H1 (cell line): ENCODE data around the gene VIT. TPM values are rescaled to one million over a fixed set of nuclear protein-coding genes. Genes with fewer than 3 reads are reported as not detected.

Experiments
- ATF3 ChIP-seq: IDR thresholded peaks from 2 replicates; pipeline ENCODE4 v1.6.1; 2011; ENCODE audit warnings: low read depth, mild to moderate bottlenecking, low read length; ENCODE audit not compliant: insufficient read depth
- BCL11A ChIP-seq, 2 experiments: IDR thresholded peaks; one replicate each; pipeline ENCODE4 v1.6.1; 2011; ENCODE audit warnings: low read depth in 2 of 2, low read length in 2 of 2, mild to moderate bottlenecking in 2 of 2
- CHD7 ChIP-seq: fragments of 300-600 bp; sonication (generic); IDR thresholded peaks from 2 replicates; pipeline ENCODE4 v1.7.1; 2012; ENCODE audit warnings: low read length, moderate library complexity, mild to moderate bottlenecking, inconsistent platforms; ENCODE audit not compliant: insufficient replicate concordance
- CREB1 ChIP-seq: IDR thresholded peaks from 2 replicates; pipeline ENCODE4 v1.6.1; 2012; ENCODE audit warnings: inconsistent platforms
- EP300 ChIP-seq, 2 experiments: IDR thresholded peaks; 1 replicate in 1 of 2; 2 replicates in 1 of 2; pipeline ENCODE4 v1.6.1; 2011 to 2012; ENCODE audit warnings: low read depth in 2 of 2, low read length in 2 of 2, mild to moderate bottlenecking in 2 of 2, borderline replicate concordance in 1 of 2, inconsistent platforms in 1 of 2, moderate library complexity in 1 of 2
- GTF2F1 ChIP-seq: IDR thresholded peaks from 2 replicates; pipeline ENCODE4 v1.6.1; 2012; ENCODE audit warnings: low read depth, low read length, improper control_type of control experiment, borderline replicate concordance
- POLR2A ChIP-seq, 2 experiments: IDR thresholded peaks; 1 replicate in 1 of 2; 2 replicates in 1 of 2; pipeline ENCODE4 v1.6.1; 2011; ENCODE audit warnings: low read depth in 2 of 2, low read length in 2 of 2, mild to moderate bottlenecking in 2 of 2; ENCODE audit errors: control extremely low read depth in 1 of 2
- RAD21 ChIP-seq, 2 experiments: IDR thresholded peaks in 1 of 2; conservative IDR thresholded peaks in 1 of 2; 2 replicates each; pipeline ENCODE4 v1.6.1; 2011; ENCODE audit warnings: low read depth in 2 of 2, low read length in 2 of 2, improper control_type of control experiment in 1 of 2, inconsistent platforms in 1 of 2, mild to moderate bottlenecking in 1 of 2, moderate library complexity in 1 of 2
- polyA plus RNA-seq, 7 experiments: library from polyadenylated mRNA; depleted of rRNA in 3 of 7; stranded (reverse) in 5 of 7; unstranded in 2 of 7; fragments of >200 nt in 5 of 7; fragments of 200-250 nt in 2 of 7; gene quantifications; 1 replicate in 5 of 7; 2 replicates in 1 of 7; 4 replicates in 1 of 7; pipeline versions ENCODE4 v1.2.1 to v1.2.3, GENCODE V29; 2011 to 2013; ENCODE audit warnings: missing spikeins in 2 of 7, mixed read lengths in 2 of 7
- total RNA-seq: library from RNA; stranded (reverse); fragmentation: NEBNext Ultra II Directional; extraction: Animal tissue kit (Norgen Biotek cat#: 25700); gene quantifications from 2 replicates; pipeline ENCODE4 v1.2.1, GENCODE V29; 2021

VIT gene
- total and polyA plus RNA-seq, 2 of the 8 experiments (the other 6 are each of a cell fraction or from before 2014, with no cell fraction given) = 0.03 TPM; not detected in 1

- TF ChIP-seq ATF3 (no peak), POLR2A (IDR thresholded peaks at IDR 0.05; ENCODE audit: control extremely low read depth in 1 of 2, low read depth in 2 of 2, low read length in 2 of 2) (no peak), GTF2F1 (no peak), EP300 (IDR thresholded peaks at IDR 0.05; ENCODE audit: borderline replicate concordance in 1 of 2, low read depth in 2 of 2, low read length in 2 of 2) (no peak), RAD21 (IDR thresholded peaks at IDR 0.05 in 1 of 2, conservative IDR thresholded peaks at IDR 0.05 in 1 of 2; ENCODE audit: low read depth in 2 of 2, low read length in 2 of 2) (no peak), BCL11A (IDR thresholded peaks at IDR 0.05; ENCODE audit: low read depth in 2 of 2, low read length in 2 of 2) (no peak), CREB1 (no peak), CHD7 (no peak)
Measured at GRCh38 chr2:36858551-36859365, 162.3 kb downstream of the VIT start (continued).
